Nephron (organoid): Measurements from ENCODE around the gene ARHGAP26.

Source experiments
- H3K27ac Mint-ChIP-seq, 3 experiments: 2 replicates each; pipeline ENCODE4 v1.8.0; 2020; ENCODE audit warnings: mixed read lengths in 3 of 3, mild to moderate bottlenecking in 2 of 3, moderate library complexity in 1 of 3
- H3K27me3 Mint-ChIP-seq: 2 replicates; pipeline ENCODE4 v1.8.0; 2021; ENCODE audit warnings: low read depth, mild to moderate bottlenecking, moderate library complexity, mixed read lengths
- H3K36me3 Mint-ChIP-seq: 2 replicates; pipeline ENCODE4 v1.8.0; 2020; ENCODE audit warnings: low read depth, mixed read lengths
- H3K4me1 Mint-ChIP-seq: 2 replicates; pipeline ENCODE4 v1.8.0; 2020; ENCODE audit warnings: mixed read lengths
- H3K4me3 Mint-ChIP-seq, 3 experiments: 2 replicates each; pipeline ENCODE4 v1.8.0; 2020; ENCODE audit warnings: mild to moderate bottlenecking in 3 of 3, mixed read lengths in 3 of 3, moderate library complexity in 2 of 3
- H3K9me3 Mint-ChIP-seq: 2 replicates; pipeline ENCODE4 v1.8.0; 2020; ENCODE audit warnings: mixed read lengths
- TF ChIP-seq, protein P1 (sequence below), 3 experiments: fragments of 200-600 bp; sonication (generic); IDR thresholded peaks; one replicate each; pipeline ENCODE4 v1.5.0; 2021; ENCODE audit warnings: antibody characterized with exemption in 3 of 3; ENCODE audit not compliant: unreplicated experiment in 3 of 3

ARHGAP26 gene

DNA sequence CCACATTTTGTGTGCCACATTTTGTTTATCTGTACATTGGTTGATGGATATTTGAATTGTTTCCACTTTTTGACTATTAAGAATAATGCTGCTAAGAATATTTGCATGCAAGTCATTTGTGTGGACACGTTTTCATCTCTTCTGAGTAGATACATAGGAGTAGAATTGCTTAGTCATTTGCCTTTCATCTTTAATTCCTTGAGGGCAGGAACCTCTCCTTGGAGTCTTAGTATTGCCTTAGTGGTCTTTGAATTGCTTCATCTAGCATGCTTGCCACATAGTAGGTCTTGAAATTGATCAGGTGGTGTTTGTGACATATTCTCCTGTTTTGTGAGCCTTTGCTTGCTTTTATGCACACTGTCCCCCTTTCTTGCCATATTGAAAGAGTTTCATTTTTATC is 504.8 kb downstream of the ARHGAP26 start:
- Mint-ChIP-seq H3K27me3 (no peaks in the 10 kb centered on the region), H3K36me3 (peaks cover 3% of the 10 kb centered on the region), H3K4me1 (no peaks in the 10 kb centered on the region), H3K27ac (no peak overlapping the region), H3K9me3 (no peaks in the 10 kb centered on the region), H3K4me3 (no peak overlapping the region)
- TF ChIP-seq, protein P1, sequence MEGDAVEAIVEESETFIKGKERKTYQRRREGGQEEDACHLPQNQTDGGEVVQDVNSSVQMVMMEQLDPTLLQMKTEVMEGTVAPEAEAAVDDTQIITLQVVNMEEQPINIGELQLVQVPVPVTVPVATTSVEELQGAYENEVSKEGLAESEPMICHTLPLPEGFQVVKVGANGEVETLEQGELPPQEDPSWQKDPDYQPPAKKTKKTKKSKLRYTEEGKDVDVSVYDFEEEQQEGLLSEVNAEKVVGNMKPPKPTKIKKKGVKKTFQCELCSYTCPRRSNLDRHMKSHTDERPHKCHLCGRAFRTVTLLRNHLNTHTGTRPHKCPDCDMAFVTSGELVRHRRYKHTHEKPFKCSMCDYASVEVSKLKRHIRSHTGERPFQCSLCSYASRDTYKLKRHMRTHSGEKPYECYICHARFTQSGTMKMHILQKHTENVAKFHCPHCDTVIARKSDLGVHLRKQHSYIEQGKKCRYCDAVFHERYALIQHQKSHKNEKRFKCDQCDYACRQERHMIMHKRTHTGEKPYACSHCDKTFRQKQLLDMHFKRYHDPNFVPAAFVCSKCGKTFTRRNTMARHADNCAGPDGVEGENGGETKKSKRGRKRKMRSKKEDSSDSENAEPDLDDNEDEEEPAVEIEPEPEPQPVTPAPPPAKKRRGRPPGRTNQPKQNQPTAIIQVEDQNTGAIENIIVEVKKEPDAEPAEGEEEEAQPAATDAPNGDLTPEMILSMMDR (IDR thresholded peaks at IDR 0.05; ENCODE audit: unreplicated experiment in 3 of 3) = no peak

DNA sequence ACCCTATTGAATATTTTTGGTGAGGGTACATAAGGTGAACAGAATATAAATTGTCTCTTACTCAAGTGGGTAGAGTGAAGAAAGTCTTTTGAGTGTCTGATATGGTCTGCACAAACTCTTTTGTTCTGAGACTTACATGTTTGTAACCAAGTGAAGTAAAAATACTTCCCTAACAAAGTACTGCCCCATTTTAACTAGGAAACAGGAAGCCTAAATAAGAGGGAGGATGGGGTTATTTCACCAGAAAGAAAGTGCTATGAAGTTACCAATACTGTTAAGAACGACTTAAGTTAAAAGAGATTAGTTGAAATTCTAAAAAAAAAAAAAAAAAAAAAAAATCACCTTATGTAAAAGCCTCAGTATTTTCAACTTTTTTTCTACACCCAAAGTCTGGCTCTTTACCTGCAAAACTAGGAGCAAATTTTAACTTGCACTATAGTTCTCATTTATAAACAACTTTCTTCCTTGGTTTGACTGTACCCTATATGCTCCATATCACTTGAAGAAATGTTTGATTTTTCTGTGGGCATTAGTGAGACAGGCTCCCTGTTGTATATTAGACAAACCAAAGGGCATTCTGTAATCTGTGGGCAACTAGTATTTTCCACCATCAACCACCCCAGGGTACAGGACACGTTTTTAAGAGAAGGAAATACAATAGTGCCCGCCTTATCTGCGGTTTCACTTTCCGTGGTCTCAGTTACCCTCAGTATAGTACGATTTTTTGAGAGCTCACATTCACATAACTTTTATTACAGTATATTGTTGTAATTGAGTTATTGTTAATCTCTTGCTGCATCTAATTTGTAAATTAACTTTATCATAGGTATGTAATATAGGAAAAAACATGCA is 505.6 kb downstream of the ARHGAP26 start:
- TF ChIP-seq, protein P1 (IDR thresholded peaks at IDR 0.05; ENCODE audit: unreplicated experiment in 3 of 3) = no peak
- Mint-ChIP-seq H3K27me3 (no peaks in the 10 kb centered on the region), H3K27ac (no peak overlapping the region), H3K36me3 (peaks cover 3% of the 10 kb centered on the region), H3K9me3 (no peaks in the 10 kb centered on the region), H3K4me3 (no peak overlapping the region), H3K4me1 (no peaks in the 10 kb centered on the region)

DNA sequence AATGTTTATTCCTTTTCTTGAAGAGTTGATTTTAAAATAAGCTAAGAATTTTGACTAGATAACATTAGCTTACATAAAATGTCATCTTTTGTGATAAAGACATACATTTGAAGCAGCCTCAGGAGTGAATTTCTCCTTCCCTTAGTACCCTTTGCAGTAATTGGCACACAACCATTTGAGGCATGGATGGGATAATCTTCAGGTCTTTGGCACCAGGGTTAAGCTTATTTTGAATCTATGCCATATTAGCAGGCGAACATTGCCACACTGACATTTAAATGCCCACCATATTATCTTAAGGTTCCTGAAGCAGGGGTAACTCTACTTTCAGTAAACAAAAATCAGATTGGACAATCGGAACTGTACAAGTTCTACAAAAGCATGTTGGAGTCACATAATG is 507.4 kb downstream of the ARHGAP26 start:
- H3K9me3 Mint-ChIP-seq = no peaks in the 10 kb centered on the region
- H3K27ac Mint-ChIP-seq = no peak overlapping the region
- H3K36me3 Mint-ChIP-seq = peaks cover 10% of the 10 kb centered on the region
- H3K27me3 Mint-ChIP-seq = no peaks in the 10 kb centered on the region
- H3K4me1 Mint-ChIP-seq = no peaks in the 10 kb centered on the region
- no peak overlapping the region for H3K4me3 Mint-ChIP-seq
- TF ChIP-seq, protein P1 (IDR thresholded peaks at IDR 0.05; ENCODE audit: unreplicated experiment in 3 of 3) = no peak
